Muscle of leg (tissue), 11 donors: ENCODE data around the gene AIF1. TPM values are rescaled to one million over a fixed set of nuclear protein-coding genes. Genes with fewer than 3 reads are reported as not detected.
"Not testable (repeated sequence)": the region's sequence is repeated elsewhere in the genome, so short reads cannot be mapped to it uniquely, and the experiment has no call there.

Source experiments
- DNase-seq: peaks from one replicate; pipeline ENCODE4 v3.0.0; 2013
- H3K27ac ChIP-seq: one replicate; pipeline ENCODE4 v1.5.1; 2013; ENCODE audit warnings: mild to moderate bottlenecking, low read length, control low read depth
- H3K27me3 ChIP-seq: one replicate; pipeline ENCODE4 v1.6.1; 2013; ENCODE audit warnings: low read length; ENCODE audit not compliant: control insufficient read depth, insufficient read depth
- H3K36me3 ChIP-seq: one replicate; pipeline ENCODE4 v1.6.1; 2013; ENCODE audit warnings: low read length; ENCODE audit not compliant: control insufficient read depth, insufficient read depth
- H3K4me1 ChIP-seq: one replicate; pipeline ENCODE4 v1.6.1; 2013; ENCODE audit warnings: low read length; ENCODE audit not compliant: control insufficient read depth, insufficient read depth
- H3K4me3 ChIP-seq: one replicate; pipeline ENCODE4 v1.5.1; 2013; ENCODE audit warnings: low read length, control low read depth
- H3K9me3 ChIP-seq: replicated peaks from 2 replicates; pipeline ENCODE4 v1.6.1; 2013; ENCODE audit warnings: low read depth, low read length; ENCODE audit not compliant: control insufficient read depth
- WGBS: methylation state at CpG from one replicate; pipeline ENCODE4 v1.1.5; 2013; ENCODE audit warnings: missing lambda C conversion rate; ENCODE audit not compliant: insufficient coverage; 5-methylcytosine and 5-hydroxymethylcytosine counted together
- polyA plus RNA-seq, 8 donors: library from polyadenylated mRNA; unstranded; fragments of 120-200 nt; gene quantifications; one replicate each; pipeline versions ENCODE4 v1.2.1 to v1.2.3, GENCODE V29; 2013; ENCODE audit warnings: inconsistent platforms in 1 of 8, low replicate concordance in 1 of 8; ENCODE audit not compliant: insufficient read length in 8 of 8, insufficient read depth in 1 of 8
- total RNA-seq: library from RNA; stranded (reverse); fragments of 120-200 nt; gene quantifications from one replicate; pipeline ENCODE4 v1.2.4, GENCODE V29; 2013

The AIF1 gene
- total and polyA plus RNA-seq, 9 donors: 18.7 to 29.5 (median 21.8) TPM

DNA sequence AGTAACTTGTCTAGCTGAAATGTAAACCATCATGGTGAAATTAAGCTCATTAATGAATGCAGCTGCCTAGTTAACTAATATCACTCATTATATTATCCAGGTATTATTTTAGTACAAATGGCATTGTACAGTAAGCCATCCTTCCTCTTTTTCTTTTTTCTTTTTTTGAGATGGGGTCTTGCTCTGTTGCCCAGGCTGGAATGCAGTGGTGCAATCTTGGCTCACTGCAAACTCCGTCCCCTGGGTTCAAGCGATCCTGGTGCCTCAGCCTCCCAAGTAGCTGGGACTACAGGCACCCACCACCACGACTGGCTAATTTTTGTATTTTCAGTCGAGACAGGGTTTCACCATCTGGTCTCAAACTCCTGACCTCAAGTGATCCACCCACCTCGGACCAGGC, 24.3 kb upstream of the AIF1 start:
- 78% methylated on average over 5 of the region's 5 CpGs for WGBS
- H3K9me3 ChIP-seq: not testable (repeated sequence)

DNA sequence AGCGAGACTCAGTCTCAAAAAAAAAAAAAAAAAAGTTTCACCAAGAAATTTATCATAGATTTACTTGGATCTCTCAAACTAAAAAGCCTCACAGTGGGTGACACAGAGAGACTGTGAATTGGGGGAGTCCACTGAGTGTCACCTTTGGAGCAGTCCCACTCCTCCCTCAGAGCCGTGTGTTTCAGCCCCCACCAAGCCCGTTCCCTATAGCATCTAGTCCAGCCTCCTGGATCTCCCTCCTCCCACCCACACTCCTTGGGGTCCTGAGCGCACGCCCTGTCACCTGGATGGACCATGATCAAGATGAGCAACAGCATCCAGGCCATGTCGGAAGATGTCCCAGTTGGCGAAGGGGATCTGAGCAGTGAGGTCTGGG, 22.6 kb upstream of the AIF1 start:
- Histone ChIP-seq H3K4me3 (no peak overlapping the region), H3K4me1 (peaks cover 15% of the 10 kb centered on the region), H3K36me3 (no peaks in the 10 kb centered on the region), H3K9me3 (no peaks in the 10 kb centered on the region), H3K27ac (no peak overlapping the region), H3K27me3 (no peaks in the 10 kb centered on the region)
- no peak for DNase-seq
- 61% methylated on average over 4 of the region's 7 CpGs for WGBS

More for the DNA sequence above, 24.3 kb upstream of the AIF1 start:
- not testable (repeated sequence) for DNase-seq, H3K4me3 ChIP-seq, H3K36me3 ChIP-seq, H3K27ac ChIP-seq, H3K27me3 ChIP-seq
- peaks cover 15% of the 10 kb centered on the region for H3K4me1 ChIP-seq

DNA sequence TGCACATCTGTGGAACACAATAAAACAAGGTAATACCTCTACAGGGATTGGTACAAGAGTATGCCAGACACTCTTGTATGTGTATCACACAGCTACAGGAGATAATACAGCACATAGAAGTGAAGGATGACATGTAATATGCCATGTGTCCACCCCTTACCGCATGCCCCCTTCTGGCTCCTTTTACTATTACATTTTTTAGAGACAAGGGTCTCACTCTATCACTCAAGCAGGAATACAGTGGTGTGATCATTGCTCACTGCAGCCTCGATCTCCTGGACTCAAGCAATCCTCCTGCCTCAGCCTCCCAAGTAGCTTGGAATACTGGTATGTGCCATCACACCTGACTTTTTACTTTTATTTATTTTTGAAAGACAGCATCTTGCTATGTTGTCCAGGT, 18.0 kb upstream of the AIF1 start:
- WGBS: no CpG with 5 or more reads among the region's 2 CpGs
- no peak overlapping the region for H3K27ac ChIP-seq
- H3K9me3 ChIP-seq: no peaks in the 10 kb centered on the region
- H3K36me3 ChIP-seq: no peaks in the 10 kb centered on the region
- DNase-seq: no peak
- no peak overlapping the region for H3K4me3 ChIP-seq
- H3K27me3 ChIP-seq: no peaks in the 10 kb centered on the region
- H3K4me1 ChIP-seq: no peaks in the 10 kb centered on the region

DNA sequence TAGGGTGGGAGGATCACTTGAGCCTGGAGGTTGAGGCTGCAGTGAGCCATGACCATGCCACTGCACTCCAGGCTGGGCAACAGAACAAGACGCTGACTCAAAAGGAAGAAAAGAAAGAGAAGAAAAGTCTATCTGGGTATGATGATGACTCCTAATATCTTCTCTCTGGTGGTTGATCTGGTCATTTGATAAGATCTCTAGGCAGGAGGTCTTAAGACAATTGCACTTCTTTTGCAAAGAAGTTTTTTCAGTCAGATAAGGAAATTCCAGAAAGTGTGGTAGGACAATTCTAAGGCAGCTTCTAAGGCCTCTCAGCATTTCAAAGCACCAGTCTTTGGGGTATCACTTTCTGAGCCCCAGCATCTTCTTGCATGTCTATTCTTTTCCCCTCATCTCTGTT, 7.7 kb upstream of the AIF1 start:
- H3K27me3 ChIP-seq: no peaks in the 10 kb centered on the region
- H3K27ac ChIP-seq: no peak overlapping the region
- DNase-seq: no peak
- H3K9me3 ChIP-seq: no peaks in the 10 kb centered on the region
- H3K36me3 ChIP-seq: no peaks in the 10 kb centered on the region
- no peaks in the 10 kb centered on the region for H3K4me1 ChIP-seq
- no peak overlapping the region for H3K4me3 ChIP-seq
- WGBS: no CpG with 5 or more reads among the region's 1 CpG

DNA sequence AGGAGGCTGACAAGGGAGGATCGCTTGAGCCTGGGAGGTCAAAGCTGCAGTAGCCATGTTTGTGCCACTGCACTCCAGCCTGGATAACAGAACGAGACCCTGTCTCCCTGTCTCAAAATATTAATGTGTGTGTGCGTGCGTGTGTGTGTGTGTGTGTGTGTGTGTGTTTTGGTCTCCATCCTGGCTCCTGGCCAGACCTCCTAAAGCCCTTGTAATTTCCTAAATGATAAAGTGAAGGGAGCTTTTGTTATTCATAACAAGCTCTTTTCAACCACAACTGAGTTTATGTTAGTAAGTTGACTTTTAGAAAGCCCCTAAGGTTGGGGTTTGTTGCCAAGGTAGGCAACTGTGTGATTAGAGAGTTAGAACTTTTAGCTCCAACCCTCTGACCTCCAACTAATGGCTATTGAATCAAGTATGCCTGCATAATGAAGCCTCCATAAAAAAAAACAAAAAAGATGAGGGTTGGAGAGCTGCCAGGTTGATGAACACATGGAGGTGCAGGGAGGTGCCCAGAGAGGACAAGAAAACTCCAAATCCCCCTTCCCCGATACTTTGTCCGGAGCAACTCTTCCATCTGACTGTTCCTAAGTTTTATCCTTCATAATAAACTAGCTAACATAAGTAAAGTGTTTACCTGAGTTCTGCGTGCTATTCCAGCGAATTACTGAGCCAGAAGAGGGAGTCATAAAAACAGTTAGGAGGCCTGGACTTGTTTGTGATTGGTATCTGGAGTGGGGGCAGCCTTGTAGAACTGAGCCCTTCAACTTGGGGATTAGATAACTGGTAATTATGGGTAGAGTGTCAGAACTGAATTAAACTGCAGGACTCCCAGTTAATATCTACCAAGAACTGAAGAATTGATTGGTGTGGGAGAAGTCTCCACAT, 5.3 kb upstream of the AIF1 start:
- H3K4me3 ChIP-seq: no peak overlapping the region
- DNase-seq: no peak
- no peak overlapping the region for H3K27ac ChIP-seq
- H3K36me3 ChIP-seq: no peaks in the 10 kb centered on the region
- WGBS: 63% methylated on average over 3 of the region's 8 CpGs
- no peaks in the 10 kb centered on the region for H3K9me3 ChIP-seq
- no peaks in the 10 kb centered on the region for H3K4me1 ChIP-seq
- peaks cover 2% of the 10 kb centered on the region for H3K27me3 ChIP-seq

DNA sequence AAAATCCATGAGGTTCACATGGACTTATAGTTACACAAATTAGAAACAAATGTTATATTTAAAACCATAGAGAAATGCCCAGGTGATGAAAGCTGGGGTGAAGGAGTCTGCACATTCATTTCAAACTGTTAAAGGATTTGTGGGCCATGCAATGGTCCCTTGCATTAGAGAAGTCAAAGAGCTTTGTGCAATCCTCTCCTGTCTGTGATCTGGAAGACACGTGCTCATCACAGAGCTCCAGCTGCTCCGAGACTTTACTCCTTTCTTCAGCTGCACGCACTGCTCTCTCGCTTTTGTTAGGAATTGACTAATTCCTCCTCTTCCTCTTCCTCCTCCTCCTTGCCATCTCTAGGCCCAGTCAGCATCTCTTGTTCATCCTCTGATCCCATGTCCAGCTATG, 4.1 kb upstream of the AIF1 start:
- H3K9me3 ChIP-seq: no peaks in the 10 kb centered on the region
- peaks cover 2% of the 10 kb centered on the region for H3K27me3 ChIP-seq
- no peaks in the 10 kb centered on the region for H3K4me1 ChIP-seq
- no peaks in the 10 kb centered on the region for H3K36me3 ChIP-seq
- peak overlapping the region; percentile 7 for H3K27ac ChIP-seq
- 35% methylated on average over 4 of the region's 4 CpGs for WGBS
- H3K4me3 ChIP-seq: no peak overlapping the region
- DNase-seq: peak; percentile 56

DNA sequence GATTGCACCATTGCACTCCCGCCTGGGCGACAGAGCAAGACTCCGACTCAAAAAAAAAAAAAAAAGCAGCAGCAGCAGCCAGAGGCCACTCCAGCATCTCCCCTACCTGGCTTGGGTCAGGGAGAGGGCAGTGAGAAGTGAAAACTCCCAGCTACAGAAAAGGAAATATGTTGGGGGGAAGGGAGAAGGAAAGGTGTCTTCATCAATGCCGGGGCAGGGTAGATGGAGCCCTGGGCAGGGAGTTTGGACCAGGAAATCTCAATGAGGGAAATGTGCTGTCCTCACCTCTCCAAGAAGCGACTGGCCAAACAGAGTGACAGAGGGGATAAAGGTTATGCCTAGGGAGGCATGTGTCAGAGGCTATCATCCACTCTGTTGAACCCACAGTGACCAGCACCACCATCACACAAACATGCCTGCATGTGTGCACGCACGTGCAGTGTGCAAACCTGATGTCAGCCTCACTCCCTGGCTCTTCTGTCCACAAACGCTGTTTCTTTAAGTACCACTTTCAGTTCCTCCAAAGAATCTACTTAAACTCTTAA, 887 bp upstream of the AIF1 start:
- DNase-seq: no peak
- 85% methylated on average over 3 of the region's 8 CpGs for WGBS
- Histone ChIP-seq H3K4me1 (no peaks in the 10 kb centered on the region), H3K4me3 (no peak overlapping the region), H3K36me3 (peaks cover 3% of the 10 kb centered on the region), H3K27me3 (peaks cover 2% of the 10 kb centered on the region), H3K9me3 (no peaks in the 10 kb centered on the region), H3K27ac (no peak overlapping the region)

DNA sequence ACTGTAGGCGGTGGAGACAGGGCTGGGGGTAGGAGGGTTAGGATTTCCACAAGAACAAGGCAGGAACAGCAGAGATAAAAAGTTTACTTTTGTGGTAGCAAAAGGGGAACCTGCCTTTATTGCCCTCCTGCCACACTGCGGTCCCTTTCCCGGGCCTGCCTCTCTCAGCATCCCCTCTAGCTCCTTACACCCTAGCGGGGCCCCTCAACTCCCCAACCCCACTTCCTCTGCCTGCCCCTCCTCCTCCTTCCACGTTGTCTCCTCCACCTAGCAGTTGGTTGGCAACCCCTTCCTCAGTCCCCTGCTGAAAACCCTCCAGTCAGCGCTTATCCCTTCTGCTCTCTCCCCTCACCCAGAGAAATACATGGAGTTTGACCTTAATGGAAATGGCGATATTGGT, 714 bp downstream of the AIF1 start:
- 13% methylated on average over 5 of the region's 7 CpGs for WGBS

DNA sequence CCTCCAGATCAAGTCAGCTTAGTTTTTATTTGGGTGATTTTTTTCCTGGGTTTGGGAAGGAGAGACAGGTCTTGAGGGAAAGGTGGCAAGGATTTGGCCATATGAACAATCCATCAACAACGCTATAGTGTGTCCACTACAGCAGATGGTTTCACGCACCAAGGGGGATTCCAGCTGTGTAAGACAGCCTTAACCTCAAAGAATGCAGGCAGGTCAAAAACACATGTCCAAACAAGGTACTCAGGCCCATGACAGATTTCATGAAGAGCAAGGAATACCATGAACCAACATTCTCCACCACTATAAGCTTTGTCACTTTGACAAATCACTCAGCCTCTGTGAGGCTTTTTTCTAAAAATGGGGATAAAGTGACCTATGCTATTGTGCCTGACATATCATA, 2.0 kb downstream of the AIF1 start:
- peaks cover 2% of the 10 kb centered on the region for H3K27me3 ChIP-seq
- peaks cover 3% of the 10 kb centered on the region for H3K36me3 ChIP-seq
- H3K9me3 ChIP-seq: no peaks in the 10 kb centered on the region
- 86% methylated on average over 1 of the region's 2 CpGs for WGBS
- H3K4me1 ChIP-seq: peaks cover 4% of the 10 kb centered on the region
- DNase-seq: no peak
- no peak overlapping the region for H3K4me3 ChIP-seq
- H3K27ac ChIP-seq: no peak overlapping the region

More for the DNA sequence above, 714 bp downstream of the AIF1 start:
- no peak for DNase-seq
- Histone ChIP-seq H3K9me3 (no peaks in the 10 kb centered on the region), H3K4me1 (no peaks in the 10 kb centered on the region), H3K27me3 (peaks cover 2% of the 10 kb centered on the region), H3K4me3 (peak overlapping the region; percentile 24), H3K36me3 (peaks cover 3% of the 10 kb centered on the region), H3K27ac (no peak overlapping the region)

DNA sequence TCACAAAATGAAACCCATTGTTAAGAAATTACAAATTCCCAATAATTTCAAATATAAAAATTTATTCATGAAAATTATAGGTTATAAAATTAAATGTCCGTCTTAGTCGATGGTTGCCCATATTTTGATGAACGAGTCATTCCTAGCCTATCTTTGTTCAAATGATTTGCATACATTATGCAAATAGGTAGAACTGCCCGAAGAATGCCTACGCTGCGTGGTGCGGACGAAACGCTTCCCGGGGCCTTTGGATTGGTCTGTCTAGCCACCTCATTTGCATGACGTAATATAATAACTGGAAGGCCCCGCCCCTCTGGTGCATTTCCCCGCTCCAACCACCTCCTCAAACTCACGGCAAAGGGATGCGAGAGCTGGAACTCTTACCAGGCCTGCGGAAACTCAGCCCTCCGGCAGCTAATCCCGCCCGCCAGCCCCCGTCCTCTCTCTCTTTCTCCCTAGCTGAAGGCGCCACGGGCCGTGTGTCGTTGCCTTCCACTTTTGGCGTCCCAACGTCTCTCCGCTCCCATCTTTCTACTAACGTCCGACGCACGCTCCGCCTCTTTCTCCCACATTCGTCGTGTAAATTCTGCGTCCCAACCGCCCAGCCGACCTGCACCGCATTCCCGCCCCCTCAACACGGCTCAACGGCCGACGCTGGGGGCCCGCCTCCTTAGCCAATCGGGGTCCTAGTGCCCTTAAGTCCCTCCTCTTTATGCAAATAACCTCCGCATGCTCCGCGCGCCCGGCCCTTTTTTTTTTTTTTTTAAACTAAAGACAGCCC, 5.0 kb downstream of the AIF1 start:
- H3K27me3 ChIP-seq: no peaks in the 10 kb centered on the region
- peak; percentile 100 for DNase-seq
- WGBS: 0% methylated on average over 34 of the region's 50 CpGs

More for the DNA sequence above, 5.0 kb downstream of the AIF1 start:
- H3K4me3 ChIP-seq: peak overlapping the region; percentile 67
- peak overlapping the region; percentile 100 for H3K27ac ChIP-seq
- no peaks in the 10 kb centered on the region for H3K9me3 ChIP-seq
- H3K4me1 ChIP-seq: peaks cover 10% of the 10 kb centered on the region
- H3K36me3 ChIP-seq: peaks cover 28% of the 10 kb centered on the region
